Skeletal muscle cell (primary cell): ENCODE measurements around the gene TMEM184B.

ENCODE experiments used
- DNase-seq: peaks from one replicate; pipeline ENCODE4 v3.0.0-alpha.2; 2010; ENCODE audit warnings: low read depth
- H3K4me3 ChIP-seq: 2 replicates; pipeline ENCODE4 v1.5.1; 2011; ENCODE audit warnings: low read depth, mild to moderate bottlenecking, control low read depth, low read length, moderate library complexity

Gene TMEM184B

GRCh38 chr22:38232196-38232595 is 40.6 kb downstream of the TMEM184B start:
- H3K4me3 ChIP-seq: no peak overlapping the region
- no peak for DNase-seq

- DNase-seq: no peak
- no peak overlapping the region for H3K4me3 ChIP-seq
Measured at GRCh38 chr22:38230916-38231315, 41.9 kb downstream of the TMEM184B start.

- no peak overlapping the region for H3K4me3 ChIP-seq
- DNase-seq: no peak
Measured at GRCh38 chr22:38230108-38230825, 42.5 kb downstream of the TMEM184B start.

- no peak overlapping the region for H3K4me3 ChIP-seq
- no peak for DNase-seq
Measured at GRCh38 chr22:38228873-38229740, 43.7 kb downstream of the TMEM184B start.

GRCh38 chr22:38228326-38228872 is 44.4 kb downstream of the TMEM184B start:
- no peak for DNase-seq
- H3K4me3 ChIP-seq: no peak overlapping the region

- DNase-seq: no peak
- no peak overlapping the region for H3K4me3 ChIP-seq
Measured at GRCh38 chr22:38226853-38227649, 45.8 kb downstream of the TMEM184B start.

GRCh38 chr22:38223289-38223960 is 49.4 kb downstream of the TMEM184B start:
- DNase-seq: no peak
- no peak overlapping the region for H3K4me3 ChIP-seq

GRCh38 chr22:38222797-38223119 is 50.1 kb downstream of the TMEM184B start:
- no peak overlapping the region for H3K4me3 ChIP-seq
- DNase-seq: no peak

GRCh38 chr22:38221908-38222796 is 50.7 kb downstream of the TMEM184B start:
- H3K4me3 ChIP-seq: no peak overlapping the region
- no peak for DNase-seq

- no peak overlapping the region for H3K4me3 ChIP-seq
- no peak for DNase-seq
Measured at GRCh38 chr22:38221407-38221806, 51.4 kb downstream of the TMEM184B start.

GRCh38 chr22:38220653-38221386 is 52.0 kb downstream of the TMEM184B start:
- DNase-seq: no peak

GRCh38 chr22:38220163-38220562 is 52.6 kb downstream of the TMEM184B start:
- H3K4me3 ChIP-seq: no peak overlapping the region
- DNase-seq: no peak

More at GRCh38 chr22:38220653-38221386, 52.0 kb downstream of the TMEM184B start:
- H3K4me3 ChIP-seq: no peak overlapping the region

- no peak overlapping the region for H3K4me3 ChIP-seq
- DNase-seq: no peak
Measured at GRCh38 chr22:38219632-38220031, 53.2 kb downstream of the TMEM184B start.

GRCh38 chr22:38218661-38219622 is 53.9 kb downstream of the TMEM184B start:
- no peak overlapping the region for H3K4me3 ChIP-seq
- DNase-seq: peak; percentile 80

- H3K4me3 ChIP-seq: no peak overlapping the region
Measured at GRCh38 chr22:38215156-38216038, 57.4 kb downstream of the TMEM184B start.

More at GRCh38 chr22:38215156-38216038, 57.4 kb downstream of the TMEM184B start:
- DNase-seq: no peak
